ENCODE data around the gene NOTCH1.

DNA sequence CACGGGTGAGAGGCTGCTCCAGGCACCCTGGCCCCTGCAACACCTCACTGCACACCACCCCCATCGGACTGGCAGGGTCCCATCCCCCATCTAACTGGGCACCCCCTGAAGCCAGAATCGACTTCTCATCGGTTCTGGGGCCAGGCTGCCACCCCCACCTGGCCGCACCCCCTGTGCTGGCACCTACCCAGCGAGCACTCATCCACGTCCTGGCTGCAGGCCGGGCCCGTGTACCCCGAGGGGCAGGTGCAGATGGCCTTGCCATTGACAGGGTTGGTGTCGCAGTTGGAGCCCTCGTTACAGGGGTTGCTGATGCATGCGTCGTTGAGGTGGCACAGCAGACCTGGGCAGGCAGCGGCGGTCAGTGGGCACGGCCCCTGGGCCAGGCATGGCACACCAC lies 27.9 kb downstream of the NOTCH1 start:
- TF ChIP-seq, protein P1, sequence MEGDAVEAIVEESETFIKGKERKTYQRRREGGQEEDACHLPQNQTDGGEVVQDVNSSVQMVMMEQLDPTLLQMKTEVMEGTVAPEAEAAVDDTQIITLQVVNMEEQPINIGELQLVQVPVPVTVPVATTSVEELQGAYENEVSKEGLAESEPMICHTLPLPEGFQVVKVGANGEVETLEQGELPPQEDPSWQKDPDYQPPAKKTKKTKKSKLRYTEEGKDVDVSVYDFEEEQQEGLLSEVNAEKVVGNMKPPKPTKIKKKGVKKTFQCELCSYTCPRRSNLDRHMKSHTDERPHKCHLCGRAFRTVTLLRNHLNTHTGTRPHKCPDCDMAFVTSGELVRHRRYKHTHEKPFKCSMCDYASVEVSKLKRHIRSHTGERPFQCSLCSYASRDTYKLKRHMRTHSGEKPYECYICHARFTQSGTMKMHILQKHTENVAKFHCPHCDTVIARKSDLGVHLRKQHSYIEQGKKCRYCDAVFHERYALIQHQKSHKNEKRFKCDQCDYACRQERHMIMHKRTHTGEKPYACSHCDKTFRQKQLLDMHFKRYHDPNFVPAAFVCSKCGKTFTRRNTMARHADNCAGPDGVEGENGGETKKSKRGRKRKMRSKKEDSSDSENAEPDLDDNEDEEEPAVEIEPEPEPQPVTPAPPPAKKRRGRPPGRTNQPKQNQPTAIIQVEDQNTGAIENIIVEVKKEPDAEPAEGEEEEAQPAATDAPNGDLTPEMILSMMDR (IDR thresholded peaks at IDR 0.05) = no peak
- no peak for TF ChIP-seq POLR2A (IDR thresholded peaks at IDR 0.05)
